Measurements from ENCODE around the gene FHOD3. TPM values are rescaled to one million over a fixed set of nuclear protein-coding genes. Genes with fewer than 3 reads are reported as not detected.

The FHOD3 gene
- total RNA-seq, 1 donor from 2014 or later: 16.3 TPM

DNA sequence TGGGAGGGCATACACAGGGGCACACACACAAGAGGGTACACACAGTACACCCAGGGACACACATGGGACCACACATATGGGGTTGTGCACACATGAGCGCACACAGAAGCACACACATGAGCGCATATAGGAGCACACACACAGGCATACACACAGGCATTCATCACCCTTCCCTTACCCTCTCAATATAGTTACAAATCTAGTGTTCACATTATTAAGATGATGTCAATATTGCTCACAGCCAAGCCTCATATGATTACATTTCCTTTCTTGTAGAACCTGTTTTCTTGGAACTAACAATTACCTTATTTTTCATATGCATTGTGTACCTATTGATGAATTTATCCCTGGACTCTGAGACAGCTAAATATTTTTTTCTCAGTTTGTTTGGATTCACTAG is 156.7 kb downstream of the FHOD3 start:
- H3K27me3 Mint-ChIP-seq (ENCODE audit: low read depth): no peaks in the 10 kb centered on the region
- no peaks in the 10 kb centered on the region for H3K36me3 Mint-ChIP-seq
- TF ChIP-seq, protein P1, sequence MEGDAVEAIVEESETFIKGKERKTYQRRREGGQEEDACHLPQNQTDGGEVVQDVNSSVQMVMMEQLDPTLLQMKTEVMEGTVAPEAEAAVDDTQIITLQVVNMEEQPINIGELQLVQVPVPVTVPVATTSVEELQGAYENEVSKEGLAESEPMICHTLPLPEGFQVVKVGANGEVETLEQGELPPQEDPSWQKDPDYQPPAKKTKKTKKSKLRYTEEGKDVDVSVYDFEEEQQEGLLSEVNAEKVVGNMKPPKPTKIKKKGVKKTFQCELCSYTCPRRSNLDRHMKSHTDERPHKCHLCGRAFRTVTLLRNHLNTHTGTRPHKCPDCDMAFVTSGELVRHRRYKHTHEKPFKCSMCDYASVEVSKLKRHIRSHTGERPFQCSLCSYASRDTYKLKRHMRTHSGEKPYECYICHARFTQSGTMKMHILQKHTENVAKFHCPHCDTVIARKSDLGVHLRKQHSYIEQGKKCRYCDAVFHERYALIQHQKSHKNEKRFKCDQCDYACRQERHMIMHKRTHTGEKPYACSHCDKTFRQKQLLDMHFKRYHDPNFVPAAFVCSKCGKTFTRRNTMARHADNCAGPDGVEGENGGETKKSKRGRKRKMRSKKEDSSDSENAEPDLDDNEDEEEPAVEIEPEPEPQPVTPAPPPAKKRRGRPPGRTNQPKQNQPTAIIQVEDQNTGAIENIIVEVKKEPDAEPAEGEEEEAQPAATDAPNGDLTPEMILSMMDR (IDR thresholded peaks at IDR 0.05; ENCODE audit: unreplicated experiment): no peak
- H3K27ac Mint-ChIP-seq: no peak overlapping the region
- peaks cover 3% of the 10 kb centered on the region for H3K9me3 Mint-ChIP-seq
- peaks cover 32% of the 10 kb centered on the region for H3K4me1 Mint-ChIP-seq
- DNase-seq (ENCODE audit: low spot score in 2 of 2, unreplicated experiment in 2 of 2): no peak
- H3K4me3 Mint-ChIP-seq: no peak overlapping the region

DNA sequence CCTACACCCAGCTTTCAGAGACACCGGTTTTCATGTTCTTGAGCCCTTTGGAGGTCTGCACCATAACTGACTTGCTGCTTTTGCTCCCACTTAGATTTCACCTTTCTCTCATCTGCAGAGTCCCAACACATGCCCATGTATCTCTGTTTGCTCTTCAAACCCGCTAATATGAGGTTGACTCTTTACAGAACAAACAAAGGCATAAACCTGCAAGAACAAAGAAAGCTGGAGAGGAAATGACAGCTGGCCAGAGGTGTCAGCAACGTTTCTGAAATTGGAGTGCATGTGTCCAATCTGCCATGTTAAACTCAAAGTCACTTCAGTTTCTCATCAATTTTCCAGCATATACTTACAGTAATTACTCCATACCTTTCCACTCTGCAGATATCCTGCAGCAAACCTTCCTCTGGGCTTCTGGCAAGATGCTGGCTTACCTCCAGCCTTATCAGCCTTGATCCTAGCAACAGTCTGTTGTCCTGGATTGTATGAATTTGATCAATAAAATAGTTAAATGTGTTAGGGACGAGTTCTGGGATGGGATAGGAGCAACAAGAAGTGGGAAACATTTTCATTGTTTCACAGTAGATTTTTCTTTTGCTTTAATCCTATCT is 157.4 kb downstream of the FHOD3 start:
- DNase-seq (ENCODE audit: low spot score in 2 of 2, unreplicated experiment in 2 of 2): no peak
- no peaks in the 10 kb centered on the region for H3K36me3 Mint-ChIP-seq
- no peak overlapping the region for H3K27ac Mint-ChIP-seq
- no peak overlapping the region for H3K4me3 Mint-ChIP-seq
- H3K27me3 Mint-ChIP-seq (ENCODE audit: low read depth): no peaks in the 10 kb centered on the region
- peaks cover 2% of the 10 kb centered on the region for H3K9me3 Mint-ChIP-seq
- peaks cover 26% of the 10 kb centered on the region for H3K4me1 Mint-ChIP-seq
- TF ChIP-seq, protein P1 (IDR thresholded peaks at IDR 0.05; ENCODE audit: unreplicated experiment): no peak

DNA sequence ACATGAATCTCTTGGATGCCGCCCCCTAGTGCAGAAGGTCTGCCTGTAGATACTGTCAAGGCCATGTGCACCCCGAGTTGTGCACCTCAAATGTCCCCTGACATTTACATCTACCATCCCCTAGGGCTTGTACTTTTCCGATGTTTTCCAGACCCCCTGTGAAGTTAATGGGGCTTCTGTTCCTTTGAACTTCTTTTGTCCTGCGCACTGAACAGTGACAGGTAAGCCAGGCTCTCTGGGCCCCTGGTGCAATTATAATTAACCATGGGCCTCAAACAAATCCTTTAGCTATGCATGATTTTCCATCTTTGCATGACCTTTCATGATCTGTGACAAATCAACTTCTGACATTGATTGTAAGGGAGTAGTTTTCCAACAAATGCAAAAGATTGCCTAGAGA is 158.4 kb downstream of the FHOD3 start:
- no peaks in the 10 kb centered on the region for H3K27me3 Mint-ChIP-seq (ENCODE audit: low read depth)
- H3K36me3 Mint-ChIP-seq: no peaks in the 10 kb centered on the region
- TF ChIP-seq, protein P1 (IDR thresholded peaks at IDR 0.05; ENCODE audit: unreplicated experiment): no peak
- H3K27ac Mint-ChIP-seq: no peak overlapping the region
- H3K4me3 Mint-ChIP-seq: no peak overlapping the region
- DNase-seq (ENCODE audit: low spot score in 2 of 2, unreplicated experiment in 2 of 2): no peak
- H3K9me3 Mint-ChIP-seq: no peaks in the 10 kb centered on the region
- peaks cover 24% of the 10 kb centered on the region for H3K4me1 Mint-ChIP-seq

DNA sequence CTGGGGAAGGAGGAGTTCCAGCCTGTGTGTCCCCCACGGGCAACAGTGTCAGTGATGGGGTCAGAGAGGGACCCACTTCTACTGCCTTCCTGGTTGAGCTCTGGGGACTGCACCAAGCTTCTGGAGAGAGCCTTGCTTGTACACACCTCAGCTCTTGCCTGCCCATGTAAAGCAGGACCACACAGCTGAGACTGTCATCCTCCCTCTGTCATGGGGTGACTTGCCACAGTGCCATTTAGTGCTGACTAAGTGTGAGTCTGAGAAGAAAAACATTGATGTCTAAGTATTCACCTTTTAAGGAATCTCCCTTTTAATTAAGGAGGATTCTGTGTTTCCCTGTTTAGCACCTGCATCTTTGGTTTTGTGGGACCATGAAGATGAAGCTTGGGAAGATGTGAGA is 159.1 kb downstream of the FHOD3 start:
- Mint-ChIP-seq H3K4me1 (peaks cover 19% of the 10 kb centered on the region), H3K27me3 (ENCODE audit: low read depth) (no peaks in the 10 kb centered on the region), H3K9me3 (no peaks in the 10 kb centered on the region), H3K36me3 (no peaks in the 10 kb centered on the region), H3K4me3 (no peak overlapping the region), H3K27ac (no peak overlapping the region)
- DNase-seq (ENCODE audit: low spot score in 2 of 2, unreplicated experiment in 2 of 2): no peak
- TF ChIP-seq, protein P1 (IDR thresholded peaks at IDR 0.05; ENCODE audit: unreplicated experiment): no peak

DNA sequence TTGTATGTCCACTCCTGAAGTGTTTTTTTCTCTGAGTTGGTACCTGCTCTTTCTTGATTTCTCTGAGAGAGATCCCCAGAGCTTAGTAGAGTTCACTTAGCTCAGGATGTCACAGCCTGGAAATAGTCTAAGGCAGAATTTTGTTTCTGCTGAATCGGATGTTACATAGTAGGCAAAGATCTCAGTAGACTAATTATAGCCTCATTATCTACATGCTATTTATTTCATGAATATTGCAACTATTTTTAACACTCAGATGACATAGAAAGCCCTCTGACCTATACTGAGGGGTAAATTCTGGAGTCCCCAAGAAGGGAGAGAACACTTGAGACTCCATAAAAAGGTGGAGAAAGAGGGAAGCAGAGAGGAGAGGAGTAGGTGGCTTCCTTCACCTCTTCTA is 160.2 kb downstream of the FHOD3 start:
- no peaks in the 10 kb centered on the region for H3K27me3 Mint-ChIP-seq (ENCODE audit: low read depth)

More for the DNA sequence above, 160.2 kb downstream of the FHOD3 start:
- no peaks in the 10 kb centered on the region for H3K9me3 Mint-ChIP-seq
- H3K4me1 Mint-ChIP-seq: peaks cover 13% of the 10 kb centered on the region
- H3K36me3 Mint-ChIP-seq: no peaks in the 10 kb centered on the region
- no peak overlapping the region for H3K27ac Mint-ChIP-seq
- TF ChIP-seq, protein P1 (IDR thresholded peaks at IDR 0.05; ENCODE audit: unreplicated experiment): no peak
- H3K4me3 Mint-ChIP-seq: no peak overlapping the region
- DNase-seq (ENCODE audit: low spot score in 2 of 2, unreplicated experiment in 2 of 2): no peak
